Measurements from ENCODE around the gene GABBR2.
"Not testable (repeated sequence)": the region's sequence is repeated elsewhere in the genome, so short reads cannot be mapped to it uniquely, and the experiment has no call there.

Gene GABBR2

GRCh38 chr9:98468567-98469239, 240.0 kb downstream of the GABBR2 start:
- DNase-seq = no peak

- no peak for DNase-seq
These were observed 242.9 kb downstream of the GABBR2 start for GRCh38 chr9:98465799-98466198.

- not testable (repeated sequence) for DNase-seq
These were observed 244.5 kb downstream of the GABBR2 start for GRCh38 chr9:98464156-98464690.

- DNase-seq = no peak
These were observed 246.4 kb downstream of the GABBR2 start for GRCh38 chr9:98462310-98462709.

DNA sequence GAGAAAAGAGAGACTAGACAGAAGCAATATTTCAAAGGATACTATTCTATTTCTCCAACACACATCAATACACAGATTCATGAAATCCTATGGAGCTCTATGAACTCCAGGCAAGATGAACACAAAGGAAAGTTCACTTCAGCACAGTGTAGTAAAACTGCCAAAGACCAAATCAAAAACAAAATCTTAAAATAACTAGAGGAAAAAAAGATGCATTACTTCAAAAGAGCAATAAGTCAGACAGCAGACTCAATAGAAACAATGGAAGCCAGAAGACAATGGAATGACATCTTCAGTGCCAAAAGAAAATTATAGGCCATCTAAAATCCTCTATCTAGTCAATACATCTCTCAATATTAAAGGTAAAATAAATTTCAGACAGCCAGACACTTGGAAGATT, 248.0 kb downstream of the GABBR2 start:
- no peak for DNase-seq

GRCh38 chr9:98457726-98458370, 250.9 kb downstream of the GABBR2 start:
- no peak for DNase-seq

- DNase-seq = no peak
These were observed 252.6 kb downstream of the GABBR2 start for GRCh38 chr9:98456156-98456613.

GRCh38 chr9:98455256-98456155, 253.2 kb downstream of the GABBR2 start:
- no peak for DNase-seq

DNA sequence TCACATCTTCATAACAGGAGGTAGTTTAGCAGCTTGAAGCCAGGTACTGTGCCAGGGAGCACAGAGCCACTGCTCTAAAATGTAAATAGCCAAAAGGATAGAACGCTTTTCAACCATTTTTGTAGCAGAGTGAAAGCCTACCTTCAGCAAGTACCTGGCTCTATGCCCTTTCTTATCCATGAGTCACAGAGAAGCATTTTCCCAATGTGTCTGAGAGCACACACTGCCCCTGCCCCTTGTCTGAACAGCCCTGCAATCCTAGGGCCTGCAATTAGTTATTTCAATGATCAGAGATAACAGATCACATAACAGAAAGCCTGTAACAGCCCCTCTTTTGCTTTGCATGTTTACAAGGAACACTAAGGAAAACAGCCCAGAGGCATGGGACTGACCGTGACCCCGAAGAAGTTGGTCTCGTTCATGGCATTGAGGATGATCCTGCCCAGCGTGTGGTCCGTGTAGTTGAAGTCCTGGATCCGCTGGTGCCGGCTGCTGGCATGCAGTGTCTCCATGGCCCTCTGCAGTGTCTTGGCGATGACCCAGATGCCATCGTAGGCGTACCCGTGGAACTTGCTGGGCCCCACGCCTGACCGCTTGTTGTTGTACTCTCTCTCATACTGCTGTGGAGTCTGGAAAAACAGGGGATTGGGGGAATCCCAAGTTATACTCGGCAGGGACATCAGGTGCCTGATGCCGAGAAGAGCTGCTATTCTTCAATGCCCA, 255.0 kb downstream of the GABBR2 start:
- DNase-seq = no peak

DNA sequence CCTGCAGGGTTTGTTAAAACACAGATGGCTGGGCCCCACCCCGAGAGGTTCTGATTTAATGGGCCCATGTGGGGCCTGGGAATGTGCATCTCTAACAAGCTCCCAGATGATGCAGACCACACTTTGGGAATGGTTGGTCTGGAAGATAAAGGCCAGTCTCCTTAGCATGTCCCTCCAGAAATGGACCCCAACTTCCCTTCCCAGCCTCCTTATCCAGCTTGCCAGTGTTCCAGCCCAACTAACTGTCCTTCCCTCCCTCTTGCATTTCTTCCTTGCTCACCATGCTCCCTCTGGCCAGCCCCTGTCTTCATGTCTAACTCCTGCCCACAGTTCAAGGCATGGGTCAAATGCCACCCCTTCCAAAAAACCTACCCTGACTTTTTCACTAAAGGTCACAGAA, 257.2 kb downstream of the GABBR2 start:
- no peak for DNase-seq

- no peak for DNase-seq
These were observed 258.2 kb downstream of the GABBR2 start for GRCh38 chr9:98450496-98450895.

DNA sequence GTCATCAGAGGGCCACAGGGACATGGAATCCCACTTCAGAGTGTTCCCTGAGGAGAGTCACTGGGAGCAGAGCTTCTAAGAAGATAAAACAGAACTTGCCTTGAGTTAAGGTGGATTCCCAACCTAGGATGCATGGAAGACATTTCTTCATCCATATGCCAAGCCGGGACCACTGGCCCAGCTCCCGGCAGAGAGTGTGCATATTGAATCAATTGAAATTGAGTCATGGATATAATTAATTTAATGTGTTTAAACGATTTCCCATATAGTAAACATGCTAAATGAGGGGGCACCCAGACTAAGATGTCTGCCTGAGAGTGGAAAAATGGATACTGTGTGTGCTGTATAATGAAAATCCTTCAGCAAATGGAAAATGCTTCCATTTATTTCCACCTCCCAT, 258.9 kb downstream of the GABBR2 start:
- DNase-seq = no peak

GRCh38 chr9:98445576-98445975, 263.2 kb downstream of the GABBR2 start:
- DNase-seq = no peak

GRCh38 chr9:98444601-98445000, 264.1 kb downstream of the GABBR2 start:
- DNase-seq = no peak

GRCh38 chr9:98442541-98442940, 266.2 kb downstream of the GABBR2 start:
- DNase-seq = no peak

- no peak for DNase-seq
These were observed 266.6 kb downstream of the GABBR2 start for GRCh38 chr9:98442114-98442513.

DNA sequence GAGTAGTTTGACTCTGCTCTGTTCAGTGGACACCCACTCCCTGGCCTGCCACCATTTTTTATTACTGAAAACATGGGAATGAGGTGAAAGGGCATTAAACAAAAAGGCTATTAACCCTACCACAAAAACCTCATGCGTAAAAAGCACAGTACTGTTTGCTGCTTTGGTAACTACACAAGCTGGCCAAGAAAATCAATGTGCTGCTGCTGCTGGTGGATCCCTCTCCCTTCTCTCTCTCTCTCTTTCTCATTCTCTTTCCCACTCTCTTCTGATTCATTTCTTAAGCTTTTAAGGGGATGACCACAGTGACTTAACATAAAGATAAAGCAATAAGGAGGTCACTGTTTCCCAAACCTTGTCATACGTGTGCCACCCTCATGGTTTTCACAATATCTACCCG, 270.1 kb downstream of the GABBR2 start:
- DNase-seq = no peak

DNA sequence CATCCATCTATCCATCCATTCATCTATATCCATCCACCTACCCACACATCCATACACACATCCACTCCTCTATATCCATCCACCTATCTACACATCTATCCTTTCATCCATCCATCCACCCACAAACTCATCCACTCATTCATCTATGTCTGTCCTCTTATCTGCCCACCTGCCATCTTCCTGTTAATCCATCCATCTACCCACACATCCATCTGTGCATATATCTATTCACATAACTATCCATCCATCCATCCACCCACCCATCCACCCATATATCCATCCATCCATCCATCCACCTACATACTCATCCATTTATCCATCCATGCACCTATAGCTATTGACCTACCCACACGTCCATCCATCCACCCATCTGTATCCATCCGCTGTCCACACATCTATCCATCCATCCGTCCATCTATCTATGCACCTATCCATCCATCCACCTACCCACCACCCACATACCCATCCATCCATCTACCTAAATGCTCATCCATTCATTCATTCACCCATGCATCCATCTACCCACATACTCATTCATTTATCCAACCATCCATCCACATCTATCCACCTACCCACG, 271.2 kb downstream of the GABBR2 start:
- no peak for DNase-seq

GRCh38 chr9:98432960-98433359, 275.8 kb downstream of the GABBR2 start:
- no peak for DNase-seq

GRCh38 chr9:98432134-98432533, 276.6 kb downstream of the GABBR2 start:
- no peak for DNase-seq

GRCh38 chr9:98430535-98431292, 278.0 kb downstream of the GABBR2 start:
- DNase-seq = no peak
